Liver (tissue), 9 donors: ENCODE results near the gene AXDND1. TPM values are rescaled to one million over a fixed set of nuclear protein-coding genes. Genes with fewer than 3 reads are reported as not detected.

Source experiments
- DNase-seq: peaks from one replicate; pipeline ENCODE4 v3.0.0-alpha.2; 2017; ENCODE audit warnings: low spot score
- H3K27ac ChIP-seq, 2 donors: one replicate each; pipeline ENCODE4 v1.7.0; 2013; ENCODE audit warnings: inconsistent platforms in 2 of 2, low read length in 2 of 2, control low read depth in 1 of 2, low read depth in 1 of 2, mild to moderate bottlenecking in 1 of 2
- H3K27me3 ChIP-seq, 4 donors: one replicate each; pipeline versions ENCODE4 v1.6.1 to v1.7.0; 2013; ENCODE audit warnings: low read length in 3 of 4, inconsistent platforms in 1 of 4, mild to moderate bottlenecking in 1 of 4, moderate library complexity in 1 of 4; ENCODE audit not compliant: control insufficient read depth in 4 of 4, insufficient read depth in 4 of 4
- H3K36me3 ChIP-seq, 4 donors: one replicate each; pipeline versions ENCODE4 v1.6.1 to v1.7.0; 2013; ENCODE audit warnings: low read length in 3 of 4, mild to moderate bottlenecking in 3 of 4, low read depth in 1 of 4, moderate library complexity in 1 of 4; ENCODE audit not compliant: control insufficient read depth in 4 of 4, insufficient read depth in 3 of 4
- H3K4me1 ChIP-seq, 4 donors: one replicate each; pipeline versions ENCODE4 v1.6.1 to v1.7.0; 2013; ENCODE audit warnings: low read length in 3 of 4, mild to moderate bottlenecking in 3 of 4, moderate library complexity in 1 of 4; ENCODE audit not compliant: control insufficient read depth in 4 of 4, insufficient read depth in 4 of 4
- H3K4me3 ChIP-seq, 3 donors: one replicate each; pipeline versions ENCODE4 v1.6.1 to v1.7.0; 2013; ENCODE audit warnings: low read length in 3 of 3, control low read depth in 1 of 3, low read depth in 1 of 3, mild to moderate bottlenecking in 1 of 3
- H3K9ac ChIP-seq, 2 donors: one replicate each; pipeline ENCODE4 v1.7.0; 2013; ENCODE audit warnings: low read length in 2 of 2, mild to moderate bottlenecking in 2 of 2, moderate library complexity in 2 of 2, control low read depth in 1 of 2, low read depth in 1 of 2
- H3K9me3 ChIP-seq, 4 donors: one replicate each; pipeline versions ENCODE4 v1.6.1 to v1.7.0; 2013; ENCODE audit warnings: low read length in 3 of 4; ENCODE audit not compliant: control insufficient read depth in 4 of 4
- EGR1 ChIP-seq, 2 donors: IDR thresholded peaks; 2 replicates each; pipeline ENCODE4 v1.6.1; 2016 to 2018; ENCODE audit warnings: antibody characterized with exemption in 2 of 2, low read depth in 2 of 2
- FOXA1 ChIP-seq: IDR thresholded peaks from 2 replicates; pipeline ENCODE4 v1.6.1; 2016; ENCODE audit warnings: antibody characterized with exemption
- GABPA ChIP-seq, 2 donors: IDR thresholded peaks in 1 of 2; conservative IDR thresholded peaks in 1 of 2; 2 replicates each; pipeline ENCODE4 v1.6.1; 2016; ENCODE audit warnings: antibody characterized with exemption in 2 of 2, mild to moderate bottlenecking in 1 of 2, moderate library complexity in 1 of 2
- HNF4A ChIP-seq, 2 donors: conservative IDR thresholded peaks; 2 replicates each; pipeline ENCODE4 v1.6.1; 2016; ENCODE audit warnings: antibody characterized with exemption in 2 of 2, mild to moderate bottlenecking in 2 of 2
- HNF4G ChIP-seq: IDR thresholded peaks from 2 replicates; pipeline ENCODE4 v1.6.1; 2016; ENCODE audit warnings: antibody characterized with exemption
- JUND ChIP-seq, 2 donors: IDR thresholded peaks; 2 replicates each; pipeline ENCODE4 v1.6.1; 2016; ENCODE audit warnings: antibody characterized with exemption in 2 of 2
- NR2F2 ChIP-seq: IDR thresholded peaks from 2 replicates; pipeline ENCODE4 v1.6.1; 2016; ENCODE audit warnings: antibody characterized with exemption
- RAD21 ChIP-seq, 2 donors: IDR thresholded peaks; 2 replicates each; pipeline ENCODE4 v1.6.1; 2016; ENCODE audit warnings: antibody characterized with exemption in 2 of 2, mild to moderate bottlenecking in 2 of 2
- RXRA ChIP-seq, 2 donors: IDR thresholded peaks; 2 replicates each; pipeline ENCODE4 v1.6.1; 2017 to 2018; ENCODE audit warnings: antibody characterized with exemption in 2 of 2, mild to moderate bottlenecking in 1 of 2
- SP1 ChIP-seq: IDR thresholded peaks from 2 replicates; pipeline ENCODE4 v1.6.1; 2018; ENCODE audit warnings: antibody characterized with exemption, mild to moderate bottlenecking
- TAF1 ChIP-seq: conservative IDR thresholded peaks from 2 replicates; pipeline ENCODE4 v1.6.1; 2016; ENCODE audit warnings: antibody characterized with exemption, mild to moderate bottlenecking
- YY1 ChIP-seq: IDR thresholded peaks from 2 replicates; pipeline ENCODE4 v1.6.1; 2016; ENCODE audit warnings: antibody characterized with exemption, mild to moderate bottlenecking
- WGBS: extraction: QIAGEN DNeasy Blood & Tissue Kit; methylation state at CpG from one replicate; pipeline ENCODE4 v1.1.7; 2013; 5-methylcytosine and 5-hydroxymethylcytosine counted together
- polyA plus RNA-seq, 2 donors: library from polyadenylated mRNA; stranded (reverse) in 1 of 2; unstranded in 1 of 2; fragments of 200-250 nt in 1 of 2; fragments of >200 nt in 1 of 2; fragmentation: Nextera tagmentation in 1 of 2; extraction: Ambion mirVana in 1 of 2; gene quantifications; one replicate each; pipeline versions ENCODE4 v1.2.1 to v1.2.3, GENCODE V29; 2013 to 2015
- total RNA-seq, 2 donors: library from RNA; depleted of rRNA; stranded (reverse); fragments of >200 nt; gene quantifications; one replicate each; pipeline ENCODE4 v1.2.3, GENCODE V29; 2014
- TF ChIP-seq, protein P1 (sequence below): IDR thresholded peaks from 2 replicates; pipeline ENCODE4 v1.6.1; 2016; ENCODE audit warnings: antibody characterized with exemption, mild to moderate bottlenecking
- TF ChIP-seq, protein P2 (sequence below): IDR thresholded peaks from 2 replicates; pipeline ENCODE4 v1.6.1; 2016; ENCODE audit warnings: antibody characterized with exemption
- donor health status: healthy.
- donor health status: healthy.
- donor health status: healthy.
- donor health status: healthy.
- donor health status: healthy.

AXDND1 gene
- total and polyA plus RNA-seq, 4 donors, result 0.25 TPM; not detected in 3

- peaks cover 0 to 22% (median 7%) of the 10 kb centered on the region in 4 donors for H3K27me3 ChIP-seq
Observed at GRCh38 chr1:179587336-179587735, 221.6 kb downstream of the AXDND1 start.

DNA sequence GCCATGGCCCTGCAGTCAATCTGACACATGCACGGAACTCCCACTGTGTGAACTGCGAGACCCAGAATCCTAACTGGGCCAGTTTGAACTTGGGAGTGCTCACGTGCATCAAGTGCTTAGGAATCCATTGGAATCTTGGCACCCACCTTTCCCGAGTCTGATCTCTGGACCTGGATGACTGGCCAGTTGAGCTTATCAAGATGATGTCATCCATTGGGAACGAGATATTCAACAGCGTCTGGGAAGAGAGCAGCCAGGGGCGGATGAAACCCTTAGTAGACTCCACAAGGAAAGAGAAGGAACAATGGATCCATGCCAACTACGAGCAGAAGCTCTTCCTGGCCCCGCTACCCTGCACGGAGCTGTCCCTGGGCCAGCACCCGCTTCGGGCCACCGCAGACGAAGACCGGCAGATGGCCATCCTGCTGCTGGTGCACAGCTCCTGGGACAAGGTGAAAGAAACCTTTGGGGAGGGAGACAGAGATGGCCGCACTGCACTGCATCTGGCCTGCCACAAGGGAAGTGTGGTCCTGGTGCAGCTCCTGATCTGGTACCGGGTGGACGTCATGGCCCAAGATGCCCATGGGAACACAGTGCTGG, 222.8 kb downstream of the AXDND1 start:
- Histone ChIP-seq H3K4me1 (peaks cover 0 to 6% (median 0%) of the 10 kb centered on the region in 4 donors), H3K27ac (no peak overlapping the region), H3K4me3 (no peak overlapping the region), H3K9me3 (no peaks in the 10 kb centered on the region), H3K27me3 (peaks cover 0 to 23% (median 8%) of the 10 kb centered on the region in 4 donors), H3K9ac (no peak overlapping the region), H3K36me3 (no peaks in the 10 kb centered on the region)
- TF ChIP-seq GABPA (IDR thresholded peaks at IDR 0.05 in 1 of 2, conservative IDR thresholded peaks at IDR 0.05 in 1 of 2) (no peak), FOXA1 (no peak), HNF4A (conservative IDR thresholded peaks at IDR 0.05) (no peak), EGR1 (IDR thresholded peaks at IDR 0.05; ENCODE audit: low read depth in 2 of 2) (no peak), RAD21 (IDR thresholded peaks at IDR 0.05) (no peak), HNF4G (no peak), TAF1 (no peak)
- TF ChIP-seq, protein P1, sequence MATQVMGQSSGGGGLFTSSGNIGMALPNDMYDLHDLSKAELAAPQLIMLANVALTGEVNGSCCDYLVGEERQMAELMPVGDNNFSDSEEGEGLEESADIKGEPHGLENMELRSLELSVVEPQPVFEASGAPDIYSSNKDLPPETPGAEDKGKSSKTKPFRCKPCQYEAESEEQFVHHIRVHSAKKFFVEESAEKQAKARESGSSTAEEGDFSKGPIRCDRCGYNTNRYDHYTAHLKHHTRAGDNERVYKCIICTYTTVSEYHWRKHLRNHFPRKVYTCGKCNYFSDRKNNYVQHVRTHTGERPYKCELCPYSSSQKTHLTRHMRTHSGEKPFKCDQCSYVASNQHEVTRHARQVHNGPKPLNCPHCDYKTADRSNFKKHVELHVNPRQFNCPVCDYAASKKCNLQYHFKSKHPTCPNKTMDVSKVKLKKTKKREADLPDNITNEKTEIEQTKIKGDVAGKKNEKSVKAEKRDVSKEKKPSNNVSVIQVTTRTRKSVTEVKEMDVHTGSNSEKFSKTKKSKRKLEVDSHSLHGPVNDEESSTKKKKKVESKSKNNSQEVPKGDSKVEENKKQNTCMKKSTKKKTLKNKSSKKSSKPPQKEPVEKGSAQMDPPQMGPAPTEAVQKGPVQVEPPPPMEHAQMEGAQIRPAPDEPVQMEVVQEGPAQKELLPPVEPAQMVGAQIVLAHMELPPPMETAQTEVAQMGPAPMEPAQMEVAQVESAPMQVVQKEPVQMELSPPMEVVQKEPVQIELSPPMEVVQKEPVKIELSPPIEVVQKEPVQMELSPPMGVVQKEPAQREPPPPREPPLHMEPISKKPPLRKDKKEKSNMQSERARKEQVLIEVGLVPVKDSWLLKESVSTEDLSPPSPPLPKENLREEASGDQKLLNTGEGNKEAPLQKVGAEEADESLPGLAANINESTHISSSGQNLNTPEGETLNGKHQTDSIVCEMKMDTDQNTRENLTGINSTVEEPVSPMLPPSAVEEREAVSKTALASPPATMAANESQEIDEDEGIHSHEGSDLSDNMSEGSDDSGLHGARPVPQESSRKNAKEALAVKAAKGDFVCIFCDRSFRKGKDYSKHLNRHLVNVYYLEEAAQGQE, result no peak
- WGBS, result 88% methylated on average over 18 of the region's 18 CpGs
- DNase-seq, result no peak

More at GRCh38 chr1:179587336-179587735, 221.6 kb downstream of the AXDND1 start:
- H3K4me3 ChIP-seq, result no peak overlapping the region
- H3K36me3 ChIP-seq, result no peaks in the 10 kb centered on the region
- WGBS, result 93% methylated on average over 6 of the region's 6 CpGs
- no peaks in the 10 kb centered on the region for H3K9me3 ChIP-seq
- TF ChIP-seq, protein P1, result no peak
- TF ChIP-seq JUND (IDR thresholded peaks at IDR 0.05), result no peak
- TF ChIP-seq, protein P2, sequence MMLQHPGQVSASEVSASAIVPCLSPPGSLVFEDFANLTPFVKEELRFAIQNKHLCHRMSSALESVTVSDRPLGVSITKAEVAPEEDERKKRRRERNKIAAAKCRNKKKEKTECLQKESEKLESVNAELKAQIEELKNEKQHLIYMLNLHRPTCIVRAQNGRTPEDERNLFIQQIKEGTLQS, result no peak
- no peak for TF ChIP-seq RXRA (IDR thresholded peaks at IDR 0.05)
- no peak for TF ChIP-seq YY1
- no peak for TF ChIP-seq TAF1
- TF ChIP-seq NR2F2, result no peak
- TF ChIP-seq EGR1 (IDR thresholded peaks at IDR 0.05; ENCODE audit: low read depth in 2 of 2), result no peak
- no peak for TF ChIP-seq SP1
- no peak for DNase-seq
- peaks cover 0 to 6% (median 0%) of the 10 kb centered on the region in 4 donors for H3K4me1 ChIP-seq
- no peak overlapping the region for H3K9ac ChIP-seq
- no peak overlapping the region for H3K27ac ChIP-seq
